GM18508 (cell line): ENCODE results near the gene C12orf76.
"Not testable (repeated sequence)": the region's sequence is repeated elsewhere in the genome, so short reads cannot be mapped to it uniquely, and the experiment has no call there.

Source experiments
- ATAC-seq: cut with Tn5 transposase; IDR thresholded peaks from one replicate; pipeline ENCODE4 v1.9.1; 2021; ENCODE audit warnings: moderate number of reproducible peaks; ENCODE audit not compliant: insufficient read depth, unreplicated experiment

The C12orf76 gene

GRCh38 chr12:110028323-110028722 lies 20.0 kb downstream of the C12orf76 start:
- no peak for ATAC-seq

- ATAC-seq: no peak
These were observed 24.3 kb downstream of the C12orf76 start for GRCh38 chr12:110024051-110024450.

- no peak for ATAC-seq
These were observed 25.0 kb downstream of the C12orf76 start for GRCh38 chr12:110023059-110023980.

- no peak for ATAC-seq
These were observed 27.4 kb downstream of the C12orf76 start for GRCh38 chr12:110020956-110021355.

DNA sequence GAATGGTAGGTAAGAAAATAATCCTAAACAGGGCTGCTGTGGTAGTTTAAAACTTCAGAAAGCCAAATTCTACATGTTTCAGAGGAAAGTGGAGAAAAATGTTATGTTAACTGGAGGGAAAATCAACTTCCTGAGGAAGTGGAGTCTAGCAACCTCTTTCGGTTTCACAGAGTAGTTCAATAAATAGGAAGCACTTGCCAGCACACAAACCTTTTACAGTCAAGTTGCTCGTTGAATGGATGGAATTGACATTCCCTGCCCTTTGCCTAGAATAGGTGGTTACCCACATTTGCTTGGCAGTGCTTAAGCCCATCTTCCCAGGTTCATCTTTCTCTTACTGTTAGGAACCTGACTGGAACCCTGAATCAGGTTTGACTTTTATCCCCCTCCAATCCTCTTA lies 33.2 kb downstream of the C12orf76 start:
- no peak for ATAC-seq

DNA sequence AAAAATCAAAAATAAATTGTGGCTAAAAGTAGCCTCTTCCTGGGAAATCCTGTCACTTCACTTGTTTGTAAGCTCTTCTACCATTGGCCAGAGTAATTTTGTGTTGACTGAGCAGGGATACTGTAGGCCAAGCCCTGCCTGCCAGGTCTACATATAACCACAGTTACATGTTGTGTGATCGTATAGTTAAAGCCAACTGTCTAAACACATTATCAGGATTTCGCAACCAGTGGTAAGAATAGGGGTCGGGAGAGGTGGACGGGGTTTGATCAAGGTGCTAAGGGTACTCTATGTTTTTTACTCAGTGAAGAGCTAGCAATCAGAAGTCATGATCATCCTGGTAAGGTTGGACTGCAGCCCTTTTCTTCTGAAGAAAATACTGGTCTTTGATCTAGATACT lies 35.7 kb downstream of the C12orf76 start:
- no peak for ATAC-seq

DNA sequence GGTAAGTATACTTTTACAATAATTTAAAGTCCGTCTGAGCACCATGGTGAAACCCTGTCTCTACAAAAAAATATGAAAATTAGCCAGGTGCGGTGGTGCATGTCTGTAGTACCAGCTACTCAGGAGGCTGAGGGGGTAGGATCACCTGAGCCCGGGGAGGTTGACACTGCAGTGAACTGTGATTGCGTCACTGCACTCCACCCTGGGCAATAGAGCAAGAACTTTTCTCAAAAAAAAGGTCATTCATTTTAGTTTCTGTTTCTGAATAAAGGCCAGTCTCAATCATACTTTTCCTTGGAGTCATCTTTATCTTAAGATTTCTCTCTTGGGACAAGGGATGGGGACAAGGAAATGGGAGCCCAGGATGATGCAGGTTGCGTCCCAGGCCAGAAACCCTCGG lies 36.2 kb downstream of the C12orf76 start:
- ATAC-seq: peak; percentile 46

- no peak for ATAC-seq
These were observed 37.2 kb downstream of the C12orf76 start for GRCh38 chr12:110010853-110011723.

GRCh38 chr12:110008681-110009398 lies 39.5 kb downstream of the C12orf76 start:
- not testable (repeated sequence) for ATAC-seq

DNA sequence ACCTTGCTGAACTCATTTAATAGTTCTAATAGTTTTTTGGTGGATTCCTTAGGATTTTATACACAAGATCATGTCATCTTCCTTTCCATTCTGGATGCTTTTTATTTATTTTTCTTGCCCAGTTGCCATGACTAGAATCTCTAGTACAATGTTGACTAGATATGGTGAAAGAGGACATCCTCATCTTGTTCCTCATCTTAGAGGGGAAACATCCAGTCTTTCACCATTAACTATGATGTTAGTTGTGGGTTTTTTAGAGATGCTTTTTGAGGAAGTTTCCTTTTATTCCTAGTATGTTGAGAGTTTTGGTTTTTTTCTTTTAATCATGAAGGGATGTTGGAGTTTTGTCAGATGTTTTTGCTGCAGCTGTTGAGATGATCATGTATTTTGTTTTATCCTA lies 40.4 kb downstream of the C12orf76 start:
- no peak for ATAC-seq

- ATAC-seq: no peak
These were observed 42.2 kb downstream of the C12orf76 start for GRCh38 chr12:110006115-110006514.

DNA sequence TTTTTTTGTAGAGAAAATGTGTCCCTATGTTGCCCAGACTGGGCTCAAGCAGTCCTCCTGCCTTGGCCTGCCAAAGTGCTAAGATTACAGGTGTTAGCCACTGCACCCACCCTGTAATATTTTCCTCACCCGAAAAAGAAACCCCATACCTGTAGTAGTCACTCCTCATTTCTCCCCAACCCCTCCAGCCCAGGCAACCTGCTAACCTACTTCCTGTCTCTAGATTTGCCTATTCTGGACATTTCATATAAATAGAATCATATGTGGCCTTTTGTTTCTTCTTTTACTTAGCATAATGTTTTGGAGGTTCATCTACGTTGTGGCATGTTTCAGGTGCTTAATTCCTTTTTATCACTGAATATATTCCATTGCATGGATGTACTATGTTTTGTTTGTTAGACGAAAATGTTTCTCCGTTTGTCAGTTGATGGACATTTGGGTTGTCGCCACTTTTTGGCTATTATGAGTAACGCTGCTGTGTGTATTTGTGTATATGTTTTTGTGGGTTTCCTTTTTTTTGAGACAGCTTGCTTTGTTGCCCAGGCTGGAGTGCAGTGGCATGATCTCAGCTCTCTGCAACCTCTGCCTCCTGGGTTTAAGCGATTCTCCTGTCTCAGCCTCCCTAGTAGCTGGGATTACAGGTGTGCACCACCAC lies 42.9 kb downstream of the C12orf76 start:
- no peak for ATAC-seq

DNA sequence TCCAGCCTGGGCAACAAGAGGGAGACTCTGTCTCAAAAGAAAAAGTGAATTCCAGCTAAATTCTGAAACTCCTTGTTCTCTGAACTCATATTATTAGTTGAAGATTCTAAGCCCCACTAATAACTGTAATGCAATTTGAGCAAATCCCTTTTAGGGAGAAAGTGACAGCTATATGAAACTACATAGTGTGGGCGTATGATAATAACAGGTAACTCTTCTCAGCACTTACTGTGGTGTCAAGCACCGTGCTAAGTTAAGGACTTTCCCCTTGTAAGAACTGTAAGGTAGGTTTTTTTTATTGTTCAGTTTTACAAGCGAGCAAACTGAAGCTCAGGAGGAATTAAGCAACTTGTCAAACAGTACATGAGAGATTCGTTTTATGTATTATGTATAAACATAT lies 43.7 kb downstream of the C12orf76 start:
- ATAC-seq: no peak

- ATAC-seq: no peak
These were observed 45.4 kb downstream of the C12orf76 start for GRCh38 chr12:110002676-110003515.

GRCh38 chr12:110001596-110001995 lies 46.7 kb downstream of the C12orf76 start:
- ATAC-seq: no peak

DNA sequence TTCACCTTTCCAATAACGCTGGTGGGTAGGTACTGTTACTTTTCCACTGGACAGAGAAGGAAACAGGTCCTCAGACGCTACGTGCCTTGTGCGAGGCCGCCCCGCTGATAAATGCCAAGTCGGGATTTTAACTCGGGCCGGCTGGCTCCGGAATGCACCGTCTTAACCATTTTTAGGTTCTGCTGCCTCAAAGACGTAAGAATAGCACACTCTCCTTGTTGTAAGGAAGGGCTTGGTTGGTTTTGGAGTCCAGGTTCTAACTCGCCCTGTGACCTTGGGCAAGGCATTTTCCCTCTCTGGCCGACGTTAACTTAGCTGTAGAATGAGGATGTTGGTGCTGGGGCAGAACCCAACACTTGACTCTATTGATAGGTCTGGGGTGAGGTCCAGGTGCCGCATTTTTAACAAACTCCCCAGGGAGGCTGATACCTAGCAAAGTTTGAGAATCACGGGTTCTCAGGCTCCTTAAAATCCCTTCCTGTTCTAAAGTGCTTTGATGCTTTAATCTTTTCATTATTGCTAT lies 48.3 kb downstream of the C12orf76 start:
- ATAC-seq: no peak

- ATAC-seq: no peak
These were observed 48.7 kb downstream of the C12orf76 start for GRCh38 chr12:109999649-109999971.

- ATAC-seq: no peak
These were observed 49.2 kb downstream of the C12orf76 start, which contains the start of gene ANKRD13A for GRCh38 chr12:109998904-109999648. Gene ANKRD13A, plus strand, starts transcription at chr12:109999430. Its CDS starts 259 bp downstream, at chr12:109999689.
